Omental fat pad (tissue), 4 donors: ENCODE data around the gene PATL1. TPM values are rescaled to one million over a fixed set of nuclear protein-coding genes. Genes with fewer than 3 reads are reported as not detected.
A peak's percentile ranks its signal among the peaks of the same experiment; 100 is the strongest.

Experiments used
- ATAC-seq: fragments of 150-250 bp; one replicate; pipeline ENCODE4 v1.9.1; 2016; ENCODE audit warnings: mild to moderate bottlenecking, moderate library complexity; ENCODE audit not compliant: low FRiP score
- DNase-seq: peaks from one replicate; pipeline ENCODE4 v3.0.0-alpha.2; 2019; ENCODE audit warnings: low spot score
- total RNA-seq, 4 donors: library from RNA; depleted of rRNA; stranded (reverse); fragments of >200 nt; gene quantifications; one replicate each; pipeline ENCODE4 v1.1.0, GENCODE V29; 2016
- TF ChIP-seq, protein P1 (sequence below), 3 donors: fragments of 450-650 bp; IDR thresholded peaks; one replicate each; pipeline ENCODE4 v1.5.1; 2016 to 2017; ENCODE audit warnings: antibody characterized with exemption in 3 of 3, mild to moderate bottlenecking in 3 of 3, moderate library complexity in 2 of 3

Gene PATL1, protein sequence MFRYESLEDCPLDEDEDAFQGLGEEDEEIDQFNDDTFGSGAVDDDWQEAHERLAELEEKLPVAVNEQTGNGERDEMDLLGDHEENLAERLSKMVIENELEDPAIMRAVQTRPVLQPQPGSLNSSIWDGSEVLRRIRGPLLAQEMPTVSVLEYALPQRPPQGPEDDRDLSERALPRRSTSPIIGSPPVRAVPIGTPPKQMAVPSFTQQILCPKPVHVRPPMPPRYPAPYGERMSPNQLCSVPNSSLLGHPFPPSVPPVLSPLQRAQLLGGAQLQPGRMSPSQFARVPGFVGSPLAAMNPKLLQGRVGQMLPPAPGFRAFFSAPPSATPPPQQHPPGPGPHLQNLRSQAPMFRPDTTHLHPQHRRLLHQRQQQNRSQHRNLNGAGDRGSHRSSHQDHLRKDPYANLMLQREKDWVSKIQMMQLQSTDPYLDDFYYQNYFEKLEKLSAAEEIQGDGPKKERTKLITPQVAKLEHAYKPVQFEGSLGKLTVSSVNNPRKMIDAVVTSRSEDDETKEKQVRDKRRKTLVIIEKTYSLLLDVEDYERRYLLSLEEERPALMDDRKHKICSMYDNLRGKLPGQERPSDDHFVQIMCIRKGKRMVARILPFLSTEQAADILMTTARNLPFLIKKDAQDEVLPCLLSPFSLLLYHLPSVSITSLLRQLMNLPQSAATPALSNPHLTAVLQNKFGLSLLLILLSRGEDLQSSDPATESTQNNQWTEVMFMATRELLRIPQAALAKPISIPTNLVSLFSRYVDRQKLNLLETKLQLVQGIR
- total RNA-seq, result 10 to 100 TPM; 14.8 to 19.6 (median 17.1) TPM

DNA sequence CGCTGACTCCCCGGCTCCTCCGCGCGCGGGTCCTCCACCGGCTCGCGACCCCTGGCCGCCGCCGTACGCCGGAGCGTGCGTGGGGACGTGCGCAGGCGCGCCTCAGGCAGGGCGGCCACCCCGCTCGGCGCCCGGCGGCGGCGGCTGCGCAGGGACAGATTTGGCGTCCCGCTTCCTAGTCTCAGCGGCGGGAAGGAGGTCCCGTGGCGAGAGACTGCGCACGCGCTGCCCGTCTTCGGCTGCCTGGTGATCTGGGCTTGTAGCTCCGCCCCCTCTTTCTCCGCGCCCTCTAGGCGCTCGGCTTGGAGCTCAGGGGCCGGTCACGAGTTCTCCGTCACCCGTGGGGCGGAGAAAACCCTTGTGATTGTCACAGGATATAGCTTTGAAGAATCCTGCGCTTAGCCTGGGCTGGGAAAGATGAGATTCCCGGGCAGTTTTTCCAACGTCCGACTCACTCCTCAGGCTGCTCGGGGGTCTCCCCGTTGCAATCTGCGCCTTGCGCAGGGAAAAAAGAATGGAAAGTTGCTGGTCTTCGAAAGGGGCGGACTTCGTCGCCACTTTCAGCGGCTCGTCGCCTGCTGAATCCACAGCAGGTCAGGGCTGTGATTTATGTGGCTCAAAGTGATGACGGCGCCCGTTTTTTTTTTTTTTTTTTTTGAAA, at the start of gene PATL1:
TSS of gene PATL1 (minus strand) at position 88 of the 661 bp plus-strand sequence. CDS start 142 bp downstream, outside the sequence.
- ATAC-seq (peak; percentile 98), DNase-seq (peak; percentile 93)
- TF ChIP-seq, protein P1, sequence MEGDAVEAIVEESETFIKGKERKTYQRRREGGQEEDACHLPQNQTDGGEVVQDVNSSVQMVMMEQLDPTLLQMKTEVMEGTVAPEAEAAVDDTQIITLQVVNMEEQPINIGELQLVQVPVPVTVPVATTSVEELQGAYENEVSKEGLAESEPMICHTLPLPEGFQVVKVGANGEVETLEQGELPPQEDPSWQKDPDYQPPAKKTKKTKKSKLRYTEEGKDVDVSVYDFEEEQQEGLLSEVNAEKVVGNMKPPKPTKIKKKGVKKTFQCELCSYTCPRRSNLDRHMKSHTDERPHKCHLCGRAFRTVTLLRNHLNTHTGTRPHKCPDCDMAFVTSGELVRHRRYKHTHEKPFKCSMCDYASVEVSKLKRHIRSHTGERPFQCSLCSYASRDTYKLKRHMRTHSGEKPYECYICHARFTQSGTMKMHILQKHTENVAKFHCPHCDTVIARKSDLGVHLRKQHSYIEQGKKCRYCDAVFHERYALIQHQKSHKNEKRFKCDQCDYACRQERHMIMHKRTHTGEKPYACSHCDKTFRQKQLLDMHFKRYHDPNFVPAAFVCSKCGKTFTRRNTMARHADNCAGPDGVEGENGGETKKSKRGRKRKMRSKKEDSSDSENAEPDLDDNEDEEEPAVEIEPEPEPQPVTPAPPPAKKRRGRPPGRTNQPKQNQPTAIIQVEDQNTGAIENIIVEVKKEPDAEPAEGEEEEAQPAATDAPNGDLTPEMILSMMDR (IDR thresholded peaks at IDR 0.05), result no peak

DNA sequence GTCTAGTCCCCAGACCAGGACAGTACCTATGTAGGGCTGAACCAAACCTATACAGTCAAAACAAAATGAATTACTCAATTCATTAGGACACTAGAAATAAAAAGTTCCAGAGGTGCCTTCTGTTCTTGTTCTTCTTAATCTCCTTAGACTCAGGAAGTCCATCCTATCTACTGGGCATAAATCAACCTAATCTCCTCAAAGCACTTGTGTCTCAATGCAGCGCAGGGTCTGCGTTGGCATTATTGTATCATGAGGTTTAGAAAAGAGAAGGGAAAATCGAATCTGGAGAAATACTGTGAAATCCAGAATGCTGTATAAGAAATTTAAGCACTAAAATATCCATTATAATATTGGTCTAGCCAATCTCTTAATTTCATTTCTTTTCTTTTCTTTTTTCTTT, 47.2 kb upstream of the PATL1 start:
- ATAC-seq, result no peak
- DNase-seq, result no peak
- TF ChIP-seq, protein P1 (IDR thresholded peaks at IDR 0.05), result no peak

DNA sequence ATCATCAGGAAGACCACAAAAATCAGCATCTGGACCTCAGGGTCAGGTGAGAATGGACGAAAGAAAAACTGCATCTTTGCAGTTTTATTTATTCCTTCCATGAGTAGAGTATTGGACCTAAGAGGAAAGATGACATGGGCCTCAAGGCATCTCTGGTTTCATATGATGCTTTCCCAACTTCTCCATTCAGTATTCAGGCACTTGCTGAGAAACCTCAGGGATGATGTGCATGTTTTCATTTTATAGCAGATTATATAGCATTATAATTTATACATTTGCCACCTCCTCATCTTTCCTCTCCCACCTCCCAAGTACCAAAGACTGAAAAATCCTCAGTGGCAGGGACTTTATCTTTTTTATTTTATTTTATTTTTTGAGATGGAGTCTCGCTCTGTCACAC, 44.9 kb upstream of the PATL1 start, which contains the start of gene OR10V1:
TSS of gene OR10V1 (minus strand) at position 101 of the 400 bp plus-strand sequence. CDS start at position 101, 0 bp downstream.
- no peak for ATAC-seq
- TF ChIP-seq, protein P1 (IDR thresholded peaks at IDR 0.05), result no peak
- DNase-seq, result no peak

DNA sequence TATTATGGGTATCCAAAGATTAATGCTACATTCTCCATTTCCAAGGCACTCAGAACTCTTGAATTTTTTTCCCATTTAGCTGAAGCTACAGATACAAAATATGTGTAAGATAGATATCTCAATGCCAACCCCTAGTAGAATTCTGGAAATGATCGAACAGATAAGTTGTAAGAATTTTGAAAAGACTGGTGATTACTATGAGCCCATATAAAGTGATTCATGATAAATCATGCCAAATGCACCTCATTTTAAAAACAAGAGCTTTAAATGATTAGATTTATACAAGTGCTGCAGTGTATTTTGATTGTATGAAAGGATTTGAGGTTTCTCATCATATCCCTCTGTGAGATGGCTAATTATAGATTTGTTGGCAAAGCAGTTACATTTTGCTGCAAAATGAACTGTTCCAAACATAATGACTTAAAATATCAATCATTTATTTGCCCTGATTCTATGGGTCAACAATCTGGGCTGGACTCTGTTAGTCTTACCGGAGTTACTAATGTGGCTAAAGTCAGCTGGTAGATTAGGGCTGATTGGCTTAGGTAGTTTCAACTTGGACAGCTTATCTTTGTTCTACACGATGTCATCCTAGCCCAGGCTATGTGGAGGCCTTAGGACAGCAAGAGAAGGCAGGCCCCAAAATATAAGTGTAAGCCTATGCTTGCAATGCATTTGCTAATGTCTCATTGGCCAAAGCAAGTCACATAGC, 41.5 kb upstream of the PATL1 start:
- ATAC-seq, result no peak
- TF ChIP-seq, protein P1 (IDR thresholded peaks at IDR 0.05), result no peak
- no peak for DNase-seq

DNA sequence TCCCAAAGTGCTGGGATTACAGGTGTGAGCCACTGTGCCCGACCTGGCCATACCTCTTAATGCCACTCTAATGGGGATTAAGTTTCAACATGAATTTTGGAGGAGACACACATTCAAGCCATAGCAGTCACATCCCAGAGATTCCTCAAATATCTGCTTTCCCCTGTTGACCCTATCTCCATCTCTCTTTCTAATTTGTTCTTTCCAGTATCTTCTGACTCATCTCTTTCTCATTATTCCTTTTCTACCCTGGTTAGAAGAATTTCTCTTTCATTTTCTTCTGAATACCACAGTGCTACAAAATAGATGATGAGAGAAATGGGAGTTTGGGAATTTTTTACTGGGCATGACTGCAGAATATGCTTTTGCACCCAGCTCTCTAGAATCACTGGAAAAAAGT, 39.7 kb upstream of the PATL1 start:
- TF ChIP-seq, protein P1 (IDR thresholded peaks at IDR 0.05), result no peak
- ATAC-seq (no peak), DNase-seq (no peak)

DNA sequence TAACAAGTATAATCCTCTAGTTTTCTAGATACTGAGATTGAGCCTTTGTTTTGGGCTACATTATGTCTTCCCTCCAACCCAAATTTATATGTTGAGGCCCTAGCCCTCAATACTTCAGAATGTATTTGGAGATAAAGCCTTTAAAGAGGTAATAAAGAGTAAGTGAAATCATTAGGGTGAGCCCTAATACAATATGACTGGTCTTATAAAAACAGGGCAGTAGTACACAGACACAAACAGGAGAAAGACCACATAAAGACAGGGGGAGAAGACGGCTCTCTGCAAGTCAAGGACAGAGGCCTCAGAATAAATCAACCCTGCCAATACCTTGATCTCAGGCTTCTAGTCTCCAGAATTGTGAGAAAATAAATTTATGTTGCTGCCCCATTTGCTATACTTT, 38.5 kb upstream of the PATL1 start:
- no peak for ATAC-seq
- no peak for DNase-seq
- TF ChIP-seq, protein P1 (IDR thresholded peaks at IDR 0.05), result no peak
